GM12892 (cell line): Measurements from ENCODE around the gene CTNND2.

Experiments
- POLR2A ChIP-seq: IDR thresholded peaks from 2 replicates; pipeline ENCODE4 v1.6.1; 2011; ENCODE audit warnings: low read depth, low read length, control low read depth
- POLR2AphosphoS5 ChIP-seq: IDR thresholded peaks from 2 replicates; pipeline ENCODE4 v1.6.1; 2011; ENCODE audit warnings: low read depth, low read length, control low read depth
- TAF1 ChIP-seq: IDR thresholded peaks from 2 replicates; pipeline ENCODE4 v1.6.1; 2011; ENCODE audit warnings: low read depth, mild to moderate bottlenecking, control low read depth, low read length, borderline replicate concordance

GRCh38 chr5:11426442-11426841 lies 477.8 kb downstream of the CTNND2 start:
- TF ChIP-seq TAF1 (no peak), POLR2A (no peak), POLR2AphosphoS5 (no peak)
